Adrenal gland (tissue), 5 donors: ENCODE results near the gene SGSH.

ENCODE experiments used
- CTCF ChIP-seq, 6 experiments: fragments of 450-650 bp in 4 of 6; fragments of 200-600 bp in 2 of 6; sonication (generic) in 1 of 6; IDR thresholded peaks; 1 replicate in 5 of 6; 2 replicates in 1 of 6; pipeline versions ENCODE4 v1.5.1 to v1.8.0; 2016 to 2021; ENCODE audit warnings: antibody characterized with exemption in 6 of 6, mild to moderate bottlenecking in 2 of 6, moderate library complexity in 1 of 6
- POLR2A ChIP-seq, 2 donors: fragments of 450-650 bp; IDR thresholded peaks; one replicate each; pipeline ENCODE4 v1.6.1; 2017; ENCODE audit warnings: antibody characterized with exemption in 2 of 2, mild to moderate bottlenecking in 2 of 2, moderate library complexity in 1 of 2
- donor health status: DM: no; HTN: no; CAD: no.

- TF ChIP-seq POLR2A (IDR thresholded peaks at IDR 0.05) (no peak), CTCF (IDR thresholded peaks at IDR 0.05) (no peak)
These were observed 29.4 kb downstream of the SGSH start for GRCh38 chr17:80190716-80191115.
